ENCODE measurements around the gene PRICKLE3. TPM values are rescaled to one million over a fixed set of nuclear protein-coding genes. Genes with fewer than 3 reads are reported as not detected.
A peak's percentile ranks its signal among the peaks of the same experiment; 100 is the strongest.
"Not testable (repeated sequence)": the region's sequence is repeated elsewhere in the genome, so short reads cannot be mapped to it uniquely, and the experiment has no call there.

The PRICKLE3 gene
- total RNA-seq, 2 experiments from 2014 or later, result 9.9 to 16.7 TPM

GRCh38 chrX:49155243-49155899 lies 30.8 kb downstream of the PRICKLE3 start:
- POLR2A ChIA-PET, result interaction anchor here (0.6 to 2.5 kb wide), 6 partner anchors 10 to 20 kb away, joined by 3 to 7 read pairs (median 4); partner anchors contain the start of gene PLP2
- peak overlapping the region; percentile 85 for H3K4me2 ChIP-seq (ENCODE audit: low read length)
- H3K9me3 ChIP-seq (ENCODE audit: low read length), result no peaks in the 10 kb centered on the region
- CTCF ChIA-PET (ENCODE audit: unreplicated experiment), result interaction anchor here (0.6 to 1.0 kb wide), 5 partner anchors 10 to 36 kb away, joined by 3 to 9 read pairs (median 4); partner anchors contain the start of gene PLP2
- peak overlapping the region; percentile 83 for H3K27ac ChIP-seq (ENCODE audit: low read depth, low read length, poor library complexity, severe bottlenecking)
- H3K9me2 ChIP-seq (ENCODE audit: insufficient read depth, low read length), result no peaks in the 10 kb centered on the region
- H3K36me3 ChIP-seq (ENCODE audit: insufficient read depth, low read length), result no peaks in the 10 kb centered on the region
- TF ChIP-seq EZH2phosphoT487 (IDR thresholded peaks at IDR 0.05; ENCODE audit: borderline replicate concordance, low read depth, low read length) (no peak), CTCF (conservative IDR thresholded peaks at IDR 0.05; ENCODE audit: low read length) (no peak)
- no peaks in the 10 kb centered on the region for H4K20me1 ChIP-seq (ENCODE audit: insufficient read depth, low read length)
- H3K79me2 ChIP-seq (ENCODE audit: insufficient read depth, low read depth, low read length), result no peaks in the 10 kb centered on the region
- H3K4me3 ChIP-seq (ENCODE audit: low read depth, low read length, poor library complexity, severe bottlenecking), result peak overlapping the region; percentile 72
- H2AFZ ChIP-seq (ENCODE audit: low read length), result peak overlapping the region; percentile 21; the same call in 1 of the 2 replicates
- peaks cover 13% of the 10 kb centered on the region for H3K4me1 ChIP-seq (ENCODE audit: insufficient read depth, low read length, poor library complexity, severe bottlenecking)
- no TSS peak for BruUV-seq (replicated peaks)
- intact Hi-C loops (cut with micrococcal nuclease; ENCODE audit: unreplicated experiment), result no loop called here
- peak; percentile 72 for DNase-seq (ENCODE audit: low spot score)

GRCh38 chrX:49153467-49153866 lies 32.7 kb downstream of the PRICKLE3 start:
- Histone ChIP-seq H3K9me2 (ENCODE audit: insufficient read depth, low read length) (no peaks in the 10 kb centered on the region), H3K9me3 (ENCODE audit: low read length) (no peaks in the 10 kb centered on the region), H3K4me3 (ENCODE audit: low read depth, low read length, poor library complexity, severe bottlenecking) (no peak overlapping the region), H4K20me1 (ENCODE audit: insufficient read depth, low read length) (no peaks in the 10 kb centered on the region), H2AFZ (ENCODE audit: low read length) (no peak overlapping the region), H3K4me2 (ENCODE audit: low read length) (no peak overlapping the region), H3K27ac (ENCODE audit: low read depth, low read length, poor library complexity, severe bottlenecking) (no peak overlapping the region), H3K79me2 (ENCODE audit: insufficient read depth, low read depth, low read length) (no peaks in the 10 kb centered on the region), H3K36me3 (ENCODE audit: insufficient read depth, low read length) (no peaks in the 10 kb centered on the region), H3K4me1 (ENCODE audit: insufficient read depth, low read length, poor library complexity, severe bottlenecking) (peaks cover 13% of the 10 kb centered on the region)
- no TSS peak for BruUV-seq (replicated peaks)
- POLR2A ChIA-PET, result interaction anchor here (0.6 kb wide), 1 partner anchor 40 kb away, joined by 5 read pairs; no protein-coding TSS in a partner anchor
- intact Hi-C loops (cut with micrococcal nuclease; ENCODE audit: unreplicated experiment), result no loop called here
- CTCF ChIA-PET (ENCODE audit: unreplicated experiment), result no interaction called here
- DNase-seq (ENCODE audit: low spot score), result no peak
- TF ChIP-seq CTCF (conservative IDR thresholded peaks at IDR 0.05; ENCODE audit: low read length), result no peak

GRCh38 chrX:49149291-49149690 lies 36.9 kb downstream of the PRICKLE3 start:
- H3K4me2 ChIP-seq (ENCODE audit: low read length); H3K4me3 ChIP-seq (ENCODE audit: low read depth, low read length, poor library complexity, severe bottlenecking); H3K27ac ChIP-seq (ENCODE audit: low read depth, low read length, poor library complexity, severe bottlenecking); H3K9me3 ChIP-seq (ENCODE audit: low read length); intact Hi-C loops (cut with micrococcal nuclease; ENCODE audit: unreplicated experiment); BruUV-seq (replicated peaks); CTCF ChIA-PET (ENCODE audit: unreplicated experiment); H3K4me1 ChIP-seq (ENCODE audit: insufficient read depth, low read length, poor library complexity, severe bottlenecking); H3K79me2 ChIP-seq (ENCODE audit: insufficient read depth, low read depth, low read length); H4K20me1 ChIP-seq (ENCODE audit: insufficient read depth, low read length); DNase-seq (ENCODE audit: low spot score); H3K9me2 ChIP-seq (ENCODE audit: insufficient read depth, low read length); H2AFZ ChIP-seq (ENCODE audit: low read length); H3K36me3 ChIP-seq (ENCODE audit: insufficient read depth, low read length): not testable (repeated sequence)
- POLR2A ChIA-PET, result interaction anchor here (0.6 kb wide), 1 partner anchor 13 kb away, joined by 3 read pairs; no protein-coding TSS in a partner anchor

- BruUV-seq (replicated peaks); H3K9me3 ChIP-seq (ENCODE audit: low read length); H4K20me1 ChIP-seq (ENCODE audit: insufficient read depth, low read length); intact Hi-C loops (cut with micrococcal nuclease; ENCODE audit: unreplicated experiment); H3K4me2 ChIP-seq (ENCODE audit: low read length); H2AFZ ChIP-seq (ENCODE audit: low read length); H3K4me1 ChIP-seq (ENCODE audit: insufficient read depth, low read length, poor library complexity, severe bottlenecking); H3K4me3 ChIP-seq (ENCODE audit: low read depth, low read length, poor library complexity, severe bottlenecking); H3K36me3 ChIP-seq (ENCODE audit: insufficient read depth, low read length); H3K9me2 ChIP-seq (ENCODE audit: insufficient read depth, low read length); DNase-seq (ENCODE audit: low spot score); H3K79me2 ChIP-seq (ENCODE audit: insufficient read depth, low read depth, low read length); H3K27ac ChIP-seq (ENCODE audit: low read depth, low read length, poor library complexity, severe bottlenecking); CTCF ChIA-PET (ENCODE audit: unreplicated experiment); POLR2A ChIA-PET: not testable (repeated sequence)
Measured at GRCh38 chrX:49148390-49149100, 37.6 kb downstream of the PRICKLE3 start.
